Adrenal gland (tissue), 12 donors: Measurements from ENCODE around the gene TTC39B. TPM values are rescaled to one million over a fixed set of nuclear protein-coding genes. Genes with fewer than 3 reads are reported as not detected.

Source experiments
- DNase-seq, 7 donors: peaks; one replicate each; pipeline ENCODE4 v3.0.0-alpha.2; 2019 to 2020
- H3K27ac ChIP-seq, 5 donors: fragments of 200-600 bp; sonication (generic) in 4 of 5; 1 replicate in 3 of 5; 2 replicates in 2 of 5; pipeline versions ENCODE4 v1.5.1 to v1.8.0; 2016 to 2020; ENCODE audit warnings: mild to moderate bottlenecking in 1 of 5
- H3K27me3 ChIP-seq: fragments of 200-600 bp; 2 replicates; pipeline ENCODE4 v1.8.0; 2021
- H3K36me3 ChIP-seq, 2 donors: fragments of 200-600 bp; replicated peaks in 1 of 2; 1 replicate in 1 of 2; 2 replicates in 1 of 2; pipeline versions ENCODE4 v1.5.1 to v1.8.0; 2018 to 2022
- H3K4me1 ChIP-seq, 2 donors: fragments of 200-600 bp; replicated peaks in 1 of 2; 1 replicate in 1 of 2; 2 replicates in 1 of 2; pipeline versions ENCODE4 v1.5.1 to v1.8.0; 2018 to 2021
- H3K4me3 ChIP-seq, 4 donors: fragments of 200-600 bp; sonication (generic) in 3 of 4; one replicate each; pipeline ENCODE4 v1.5.1; 2016 to 2018
- H3K9me3 ChIP-seq, 3 donors: fragments of 200-600 bp; sonication (generic) in 1 of 3; replicated peaks in 1 of 3; 1 replicate in 2 of 3; 2 replicates in 1 of 3; pipeline versions ENCODE4 v1.5.1 to v1.8.0; 2016 to 2021
- POLR2A ChIP-seq, 2 donors: fragments of 450-650 bp; IDR thresholded peaks; one replicate each; pipeline ENCODE4 v1.6.1; 2017; ENCODE audit warnings: antibody characterized with exemption in 2 of 2, mild to moderate bottlenecking in 2 of 2, moderate library complexity in 1 of 2
- WGBS, 4 donors: extraction: QIAGEN DNeasy Blood & Tissue Kit in 2 of 4; methylation state at CpG; one replicate each; pipeline versions ENCODE4 v1.1.5 to v1.1.7; 2013 to 2017; 5-methylcytosine and 5-hydroxymethylcytosine counted together
- intact Hi-C, 2 donors: fragments of 100-400 bp; cut with DNase I; formaldehyde crosslinking; loops; one replicate each; pipeline versions ENCODE4 v1.14.1 to v1.15.0; 2022 to 2023
- polyA plus RNA-seq, 3 donors: library from polyadenylated mRNA; stranded (reverse); fragments of 200-250 nt in 2 of 3; fragments of 350-450 nt in 1 of 3; fragmentation: Illumina TruSeq in 1 of 3; extraction: RNeasy Lipid Tissue Mini Kit (QIAGEN cat#74804) in 1 of 3; gene quantifications; one replicate each; pipeline ENCODE4 v1.2.3, GENCODE V29; 2013 to 2014
- total RNA-seq, 9 donors: library from RNA; depleted of rRNA in 4 of 9; stranded (reverse); fragments of >200 nt in 4 of 9; fragments of 120-200 nt in 1 of 9; fragmentation: NEBNext Ultra II Directional in 1 of 9; extraction: Animal tissue kit (Norgen Biotek cat#: 25700) in 1 of 9; gene quantifications; one replicate each; pipeline versions ENCODE4 v1.1.0 to v1.2.4, GENCODE V29; 2013 to 2023
- TF ChIP-seq, protein P1 (sequence below), 6 experiments: fragments of 450-650 bp in 4 of 6; fragments of 200-600 bp in 2 of 6; sonication (generic) in 1 of 6; IDR thresholded peaks; 1 replicate in 5 of 6; 2 replicates in 1 of 6; pipeline versions ENCODE4 v1.5.1 to v1.8.0; 2016 to 2021; ENCODE audit warnings: antibody characterized with exemption in 6 of 6, mild to moderate bottlenecking in 2 of 6, moderate library complexity in 1 of 6
- donor health status: healthy with polysubstance abuse.
- donor health status: Bipolar disorder and iron deficiency.
- donor health status: DM: yes; HTN: yes; CAD: no.
- donor health status: DM: no; HTN: no; CAD: no.
- donor health status: DM: no; HTN: no; CAD: no.
- donor health status: DM: yes; HTN: yes; CAD: no.

TTC39B gene
- total and polyA plus RNA-seq, 12 donors, result 3.7 to 14.4 (median 9.5) TPM

DNA sequence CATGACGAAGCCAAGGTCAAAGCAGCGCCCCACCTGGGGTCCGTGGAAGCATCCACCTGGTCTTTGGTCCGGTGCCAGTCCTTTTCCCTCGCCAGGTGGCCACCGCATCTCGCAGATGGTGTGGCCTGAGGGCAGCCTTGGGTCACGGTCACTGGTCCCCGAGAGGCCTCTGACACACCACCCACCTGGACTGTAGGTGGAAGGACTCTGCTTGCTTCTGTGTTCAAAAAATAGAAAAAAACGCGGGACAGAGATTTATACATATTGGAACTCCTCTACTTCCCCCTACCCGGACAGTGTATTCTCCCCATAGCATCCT is 466 bp upstream of the TTC39B start:
- H3K27me3 ChIP-seq, result no peaks in the 10 kb centered on the region
- TF ChIP-seq POLR2A (IDR thresholded peaks at IDR 0.05), result no peak
- TF ChIP-seq, protein P1, sequence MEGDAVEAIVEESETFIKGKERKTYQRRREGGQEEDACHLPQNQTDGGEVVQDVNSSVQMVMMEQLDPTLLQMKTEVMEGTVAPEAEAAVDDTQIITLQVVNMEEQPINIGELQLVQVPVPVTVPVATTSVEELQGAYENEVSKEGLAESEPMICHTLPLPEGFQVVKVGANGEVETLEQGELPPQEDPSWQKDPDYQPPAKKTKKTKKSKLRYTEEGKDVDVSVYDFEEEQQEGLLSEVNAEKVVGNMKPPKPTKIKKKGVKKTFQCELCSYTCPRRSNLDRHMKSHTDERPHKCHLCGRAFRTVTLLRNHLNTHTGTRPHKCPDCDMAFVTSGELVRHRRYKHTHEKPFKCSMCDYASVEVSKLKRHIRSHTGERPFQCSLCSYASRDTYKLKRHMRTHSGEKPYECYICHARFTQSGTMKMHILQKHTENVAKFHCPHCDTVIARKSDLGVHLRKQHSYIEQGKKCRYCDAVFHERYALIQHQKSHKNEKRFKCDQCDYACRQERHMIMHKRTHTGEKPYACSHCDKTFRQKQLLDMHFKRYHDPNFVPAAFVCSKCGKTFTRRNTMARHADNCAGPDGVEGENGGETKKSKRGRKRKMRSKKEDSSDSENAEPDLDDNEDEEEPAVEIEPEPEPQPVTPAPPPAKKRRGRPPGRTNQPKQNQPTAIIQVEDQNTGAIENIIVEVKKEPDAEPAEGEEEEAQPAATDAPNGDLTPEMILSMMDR (IDR thresholded peaks at IDR 0.05), result no peak
- intact Hi-C loops, result loop anchor here in 1 of 2 donors (10.0 kb wide), 1 partner anchor 117 kb away; the partner anchor contains the start of gene SNAPC3
- H3K36me3 ChIP-seq, result no peaks in the 10 kb centered on the region
- no peak for DNase-seq
- WGBS, 4 donors, result 7 to 10% (median 9%) methylated on average over 9 to 12 of the region's 12 CpGs
- H3K4me3 ChIP-seq, result peak overlapping the region in 2 of 4 donors; percentile 69 to 78
- peaks cover 0 to 15% of the 10 kb centered on the region in 2 donors for H3K4me1 ChIP-seq
- peak overlapping the region in 2 of 5 donors; percentile 68 to 78 for H3K27ac ChIP-seq
- H3K9me3 ChIP-seq, result no peaks in the 10 kb centered on the region

DNA sequence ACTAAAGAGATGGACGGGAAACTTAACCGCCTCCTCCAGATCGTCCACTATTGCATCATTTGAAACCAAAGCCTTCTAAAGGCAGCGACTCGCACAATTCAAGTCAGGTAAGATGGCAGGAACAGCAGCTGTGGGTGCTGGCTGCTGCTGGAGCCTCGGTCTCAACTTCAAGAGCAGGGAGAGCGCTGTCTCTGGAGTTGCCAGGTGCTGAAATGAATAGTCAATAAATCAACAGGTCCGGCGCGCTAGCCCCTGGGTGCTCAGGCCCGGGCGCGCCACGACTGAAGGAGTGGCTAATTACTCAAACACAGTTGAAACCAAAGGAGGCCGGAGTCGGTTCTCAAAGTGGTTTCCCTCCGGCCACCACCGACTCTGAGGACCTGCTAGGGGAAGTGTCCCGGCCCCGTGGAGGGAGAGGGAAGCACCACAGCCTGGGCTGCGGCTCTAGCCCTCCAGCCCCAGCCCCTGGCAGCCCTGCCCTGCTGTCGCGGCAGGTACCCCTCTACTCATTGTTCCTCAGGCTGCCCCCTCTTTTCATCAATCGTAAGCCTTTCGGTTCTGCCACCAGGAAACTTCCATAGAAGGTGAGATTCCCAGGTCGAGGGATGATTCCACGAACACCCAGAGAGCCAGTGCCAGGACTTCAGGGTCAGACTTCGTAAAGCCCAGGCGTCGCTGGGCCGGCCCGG is 804 bp downstream of the TTC39B start:
- H3K4me1 ChIP-seq, result peaks cover 0 to 15% of the 10 kb centered on the region in 2 donors
- WGBS, 4 donors, result 2 to 10% (median 4%) methylated on average over 14 to 32 of the region's 32 CpGs
- intact Hi-C loops, result loop anchor here in 1 of 2 donors (10.0 kb wide), 1 partner anchor 119 kb away; the partner anchor contains the start of gene SNAPC3
- peak; percentile 42 to 84 (median 62) for DNase-seq
- peak in 1 of 2 donors; percentile 25 for TF ChIP-seq POLR2A (IDR thresholded peaks at IDR 0.05)
- TF ChIP-seq, protein P1 (IDR thresholded peaks at IDR 0.05), result no peak
- peak overlapping the region in 3 of 5 donors; percentile 68 to 88 (median 78) for H3K27ac ChIP-seq
- H3K4me3 ChIP-seq, result peak overlapping the region; percentile 18 to 78 (median 60)
- no peaks in the 10 kb centered on the region for H3K36me3 ChIP-seq
- H3K9me3 ChIP-seq, result no peaks in the 10 kb centered on the region
- H3K27me3 ChIP-seq, result no peaks in the 10 kb centered on the region

DNA sequence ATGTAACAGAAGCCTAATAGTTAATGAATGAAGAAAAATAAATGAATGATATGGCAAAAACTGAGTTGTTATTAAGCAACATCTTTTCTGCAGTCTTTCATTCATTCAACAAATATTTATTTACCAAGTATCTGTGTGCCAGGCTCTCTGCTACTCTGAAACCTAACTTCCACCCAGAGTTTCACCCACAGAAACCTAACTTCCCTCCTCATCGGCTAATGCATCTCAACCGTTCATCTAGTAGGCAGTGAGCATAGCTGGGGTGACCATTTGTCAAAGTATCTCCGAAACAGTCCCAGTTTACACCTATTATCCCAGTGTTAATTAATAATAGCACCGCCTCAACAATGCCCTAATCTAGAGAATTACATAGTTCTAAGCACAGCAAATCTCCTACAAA is 1.5 kb downstream of the TTC39B start:
- peak overlapping the region in 1 of 4 donors; percentile 69 for H3K4me3 ChIP-seq
- no peak for TF ChIP-seq POLR2A (IDR thresholded peaks at IDR 0.05)
- TF ChIP-seq, protein P1 (IDR thresholded peaks at IDR 0.05), result no peak
- DNase-seq, result no peak
- WGBS, 4 donors, result 79 to 89% (median 88%) methylated on average over 4 of the region's 4 CpGs
- no peaks in the 10 kb centered on the region for H3K9me3 ChIP-seq
- H3K27ac ChIP-seq, result peak overlapping the region in 3 of 5 donors; percentile 68 to 88 (median 78)
- intact Hi-C loops, result loop anchor here in 1 of 2 donors (10.0 kb wide), 1 partner anchor 119 kb away; the partner anchor contains the start of gene SNAPC3
- no peaks in the 10 kb centered on the region for H3K27me3 ChIP-seq
- H3K4me1 ChIP-seq, result peaks cover 0 to 15% of the 10 kb centered on the region in 2 donors
- H3K36me3 ChIP-seq, result no peaks in the 10 kb centered on the region

DNA sequence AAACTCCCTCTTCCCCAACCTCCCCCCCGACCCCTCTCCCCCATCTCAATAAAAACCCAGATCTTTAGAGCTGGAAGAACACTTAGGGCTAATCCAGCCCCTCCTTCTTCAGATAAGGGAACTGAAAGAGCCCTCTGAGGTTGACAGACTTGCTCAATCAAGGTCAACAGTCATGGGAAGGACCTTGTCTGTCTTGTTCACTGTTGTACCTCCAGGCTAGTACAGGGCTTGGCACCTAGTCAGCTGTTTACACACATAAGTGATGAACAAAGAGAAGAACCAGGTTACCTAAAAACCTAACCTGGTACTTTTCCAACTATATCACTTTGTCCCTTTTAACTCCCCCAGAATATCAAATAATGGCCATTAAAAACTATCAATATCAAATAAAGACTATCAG is 2.4 kb downstream of the TTC39B start:
- Histone ChIP-seq H3K27me3 (no peaks in the 10 kb centered on the region), H3K4me1 (peaks cover 0 to 20% of the 10 kb centered on the region in 2 donors), H3K9me3 (no peaks in the 10 kb centered on the region), H3K4me3 (no peak overlapping the region), H3K27ac (no peak overlapping the region), H3K36me3 (no peaks in the 10 kb centered on the region)
- intact Hi-C loops, result loop anchor here in 1 of 2 donors (10.0 kb wide), 1 partner anchor 120 kb away; the partner anchor contains the start of gene SNAPC3
- 75 to 100% (median 91%) methylated on average over 1 of the region's 1 CpG for WGBS, 4 donors
- no peak for DNase-seq
- TF ChIP-seq, protein P1 (IDR thresholded peaks at IDR 0.05), result no peak
- no peak for TF ChIP-seq POLR2A (IDR thresholded peaks at IDR 0.05)
